Middle frontal gyrus (tissue), 1 donor: ENCODE data around the gene KIF27.
"Not testable (repeated sequence)": the region's sequence is repeated elsewhere in the genome, so short reads cannot be mapped to it uniquely, and the experiment has no call there.

Experiments used
- DNase-seq: peaks from one replicate; pipeline ENCODE4 v3.0.0-alpha.2; 2015; ENCODE audit warnings: low spot score; ENCODE audit errors: extremely low spot score

The KIF27 gene

GRCh38 chr9:83920927-83921707, at the start of gene KIF27:
TSS of gene KIF27 (minus strand) at chr9:83921432. CDS start at chr9:83915591, 5,841 bp downstream.
- DNase-seq: peak; percentile 96

DNA sequence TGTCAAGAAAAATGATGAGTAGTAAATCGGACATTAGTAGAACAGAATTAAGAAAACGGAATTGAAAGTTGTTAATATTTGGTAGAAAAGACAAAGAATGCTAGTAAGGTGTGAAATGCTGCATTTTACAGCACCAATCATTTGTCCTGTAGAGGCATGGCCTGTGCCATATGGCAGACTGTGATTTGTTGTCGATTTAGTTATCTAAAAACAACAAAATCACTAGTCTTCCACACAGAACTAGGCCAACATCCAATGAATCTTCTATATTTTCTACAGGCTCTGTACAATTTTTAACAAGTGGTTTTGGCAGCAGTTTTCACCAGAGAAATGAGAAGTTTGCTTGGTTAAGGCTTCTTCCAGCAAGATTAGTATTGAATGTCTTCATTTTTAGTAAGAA, 48.4 kb upstream of the KIF27 start:
- DNase-seq: no peak

- DNase-seq: no peak
Observed at GRCh38 chr9:83967073-83967472, 45.8 kb upstream of the KIF27 start.

DNA sequence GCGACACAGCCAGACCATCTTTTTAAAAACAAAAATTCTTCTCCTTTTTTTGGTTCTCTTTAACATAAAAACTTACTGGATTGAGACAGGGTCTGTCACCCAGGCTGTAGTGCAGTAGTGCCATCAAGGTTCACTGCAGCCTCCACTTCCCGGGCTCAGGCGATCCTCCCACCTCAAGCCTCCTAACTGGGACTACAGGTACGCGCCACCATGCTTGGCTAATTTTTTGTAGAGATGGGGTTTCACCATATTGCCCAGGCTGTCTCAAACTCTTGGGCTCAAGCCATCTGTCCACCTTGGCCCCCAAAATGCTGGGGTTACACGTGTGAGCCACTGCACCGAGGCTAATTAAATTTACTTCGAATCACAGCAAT, 45.0 kb upstream of the KIF27 start:
- DNase-seq: no peak

- DNase-seq: no peak
Observed at GRCh38 chr9:83965350-83966208, 44.3 kb upstream of the KIF27 start.

GRCh38 chr9:83964973-83965349, 43.7 kb upstream of the KIF27 start:
- DNase-seq: no peak

DNA sequence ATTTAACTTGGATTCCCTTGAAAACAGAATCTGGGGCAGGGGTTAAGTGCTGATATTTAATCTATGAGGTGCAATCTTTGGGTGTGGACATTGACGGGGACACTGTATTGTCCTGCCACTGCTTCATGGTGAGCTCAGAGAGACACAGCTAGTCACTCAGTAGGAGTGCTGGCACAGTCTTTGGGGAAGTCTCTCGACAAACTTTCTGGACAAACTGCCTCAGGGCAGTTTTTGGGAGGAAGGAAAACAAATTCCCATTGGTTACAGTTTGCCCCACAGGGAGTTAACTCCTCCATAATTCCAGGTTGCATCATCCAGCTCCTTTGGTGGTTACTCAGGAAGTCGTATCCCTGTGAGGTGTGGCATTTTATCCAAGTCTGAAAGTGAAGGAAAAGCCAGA, 40.9 kb upstream of the KIF27 start:
- no peak for DNase-seq

- DNase-seq: no peak
Observed at GRCh38 chr9:83960991-83961390, 39.8 kb upstream of the KIF27 start.

DNA sequence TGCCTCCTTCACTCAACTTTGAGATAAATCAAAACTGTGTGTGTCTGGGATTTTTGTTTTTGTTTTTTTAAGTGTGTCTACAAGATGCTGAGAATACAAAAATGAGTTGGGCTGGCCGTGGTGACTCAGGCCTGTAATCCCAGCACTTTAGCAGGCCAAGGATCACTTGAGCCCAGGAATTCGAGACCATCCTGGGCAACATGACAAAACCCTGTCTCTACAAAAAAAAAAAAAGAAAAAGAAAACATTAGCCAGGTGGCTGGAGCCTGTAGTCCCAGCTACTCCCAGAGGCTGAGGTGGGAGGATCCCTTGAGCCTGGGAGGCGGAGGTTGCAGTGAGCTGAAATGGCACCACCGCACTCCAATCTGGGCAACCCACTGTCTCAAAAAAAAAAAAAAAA, 37.8 kb upstream of the KIF27 start:
- no peak for DNase-seq

DNA sequence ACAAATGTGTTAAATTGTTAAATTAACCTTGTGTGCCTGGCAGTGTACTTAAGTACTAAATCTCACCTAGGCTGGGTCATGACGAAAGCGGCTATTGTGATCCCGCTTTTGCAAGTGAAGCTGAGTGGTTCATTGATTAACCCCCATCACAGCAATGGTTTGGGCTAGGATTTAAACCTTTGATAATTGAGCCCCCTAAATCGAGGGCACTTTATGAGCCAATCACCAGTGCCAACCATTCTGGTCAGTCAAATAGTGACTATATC, 35.9 kb upstream of the KIF27 start:
- DNase-seq: no peak

- peak; percentile 46 for DNase-seq
Observed at GRCh38 chr9:83956436-83957247, 35.4 kb upstream of the KIF27 start.

- DNase-seq: no peak
Observed at GRCh38 chr9:83956086-83956435, 34.8 kb upstream of the KIF27 start.

GRCh38 chr9:83948096-83948495, 26.9 kb upstream of the KIF27 start:
- DNase-seq: not testable (repeated sequence)

GRCh38 chr9:83940590-83941303, 19.5 kb upstream of the KIF27 start:
- no peak for DNase-seq

DNA sequence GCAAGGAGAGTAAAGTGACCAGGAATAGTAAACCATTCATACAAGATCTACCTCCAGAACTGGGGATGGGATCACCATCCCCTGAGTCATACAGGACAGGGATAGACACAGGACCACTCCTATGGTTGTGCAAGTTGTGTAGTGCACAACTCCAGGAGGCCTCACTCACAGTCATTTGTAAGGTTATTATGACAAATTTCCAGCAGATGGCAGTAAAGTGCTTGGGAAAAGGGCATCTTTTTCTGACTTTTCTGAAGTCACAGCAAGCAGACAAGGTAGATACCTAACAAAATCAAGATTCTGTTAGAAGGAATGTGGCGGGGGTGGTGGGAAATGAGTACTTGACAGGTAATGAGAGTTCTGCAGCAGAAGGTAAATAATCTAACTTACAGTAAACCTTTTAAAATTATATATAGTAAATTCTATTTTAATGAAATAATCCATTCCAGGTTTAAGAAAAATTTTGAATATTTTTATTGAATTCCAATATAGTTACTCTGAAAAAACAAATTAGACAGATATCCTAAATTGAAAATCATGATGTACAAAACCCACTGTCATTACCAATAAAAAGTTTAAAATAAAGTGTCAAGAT, 16.7 kb upstream of the KIF27 start:
- DNase-seq: peak; percentile 70

DNA sequence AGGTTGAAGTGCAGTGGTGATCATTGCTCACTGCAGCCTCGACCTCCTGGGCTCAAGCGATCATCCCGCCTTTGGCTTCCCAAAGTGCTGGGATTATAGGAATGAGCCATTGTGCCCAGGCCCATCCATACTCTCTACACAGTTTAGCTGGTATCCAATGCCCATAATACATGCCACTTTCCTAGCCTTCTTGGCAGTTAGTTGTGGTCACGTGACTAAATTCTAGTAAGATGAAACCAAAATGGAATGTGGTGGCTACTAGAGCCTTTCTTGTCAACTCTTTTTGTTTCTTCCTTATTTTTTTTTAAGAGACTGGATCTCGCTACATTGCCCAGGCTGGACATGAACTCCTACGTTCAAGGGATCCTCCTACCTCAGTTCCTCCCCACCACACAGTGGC, 15.3 kb upstream of the KIF27 start:
- DNase-seq: no peak

DNA sequence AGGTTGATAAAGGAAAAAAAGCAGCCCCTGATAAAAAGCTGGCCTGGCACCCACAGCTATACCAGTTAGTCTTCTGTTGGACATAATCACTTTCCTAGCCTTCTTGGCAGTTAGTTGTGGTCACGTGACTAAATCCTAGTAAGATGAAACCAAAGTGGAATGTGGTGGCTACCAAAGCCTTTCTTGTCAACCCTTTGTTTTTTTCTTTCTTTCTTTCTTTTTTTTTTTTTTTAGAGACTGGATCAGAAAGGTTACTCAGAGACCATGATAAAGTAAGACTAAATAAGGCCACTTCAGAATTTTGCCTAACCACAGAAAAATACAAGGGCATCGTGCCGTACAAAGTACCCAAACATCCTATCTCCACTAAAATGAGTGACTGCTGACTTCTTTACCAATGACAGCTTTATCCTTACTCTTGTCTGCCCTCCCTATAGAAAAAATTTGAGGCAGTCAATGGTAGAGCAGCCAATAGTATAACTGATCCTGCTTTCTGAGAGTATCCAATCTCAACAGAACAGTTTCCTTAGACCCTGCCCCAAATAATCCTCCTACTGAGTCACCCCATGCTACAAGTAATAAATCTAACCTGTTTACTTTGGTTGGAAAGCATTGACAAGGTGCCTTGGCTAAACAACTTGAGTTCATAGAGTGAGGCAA, 14.2 kb upstream of the KIF27 start:
- DNase-seq: no peak

DNA sequence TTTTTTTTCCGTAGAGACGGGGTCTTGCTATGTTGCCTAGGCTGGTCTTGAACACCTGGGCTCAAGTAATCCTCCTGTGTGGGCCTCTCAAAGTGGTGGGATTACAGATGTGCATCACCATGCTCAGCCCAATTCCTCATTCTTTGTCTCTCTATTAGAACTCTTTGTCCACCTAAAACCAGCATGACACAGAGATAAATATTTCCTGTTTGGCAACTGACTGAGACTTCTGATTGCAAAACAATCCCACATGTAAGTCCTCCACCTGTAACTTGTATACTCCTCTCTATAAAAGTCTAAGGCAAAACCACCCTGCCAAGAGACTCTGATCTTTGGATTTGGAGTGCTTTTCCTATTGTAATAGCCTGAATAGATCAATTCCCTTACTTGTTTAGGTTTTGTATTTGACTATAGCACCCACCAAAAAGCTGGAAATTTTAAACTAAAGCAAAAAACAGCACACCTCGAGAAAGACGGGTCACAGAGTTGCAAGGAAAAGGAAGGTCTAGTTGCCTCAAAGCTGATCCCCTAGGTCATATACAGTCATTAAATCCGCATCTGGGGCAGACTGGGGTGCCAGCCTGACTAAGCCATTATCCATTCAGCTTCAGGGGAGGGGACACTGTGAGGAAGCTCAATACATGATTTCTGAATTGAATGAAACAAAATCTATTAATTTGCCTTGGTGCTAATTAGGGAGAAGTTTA, 13.5 kb upstream of the KIF27 start:
- DNase-seq: no peak

DNA sequence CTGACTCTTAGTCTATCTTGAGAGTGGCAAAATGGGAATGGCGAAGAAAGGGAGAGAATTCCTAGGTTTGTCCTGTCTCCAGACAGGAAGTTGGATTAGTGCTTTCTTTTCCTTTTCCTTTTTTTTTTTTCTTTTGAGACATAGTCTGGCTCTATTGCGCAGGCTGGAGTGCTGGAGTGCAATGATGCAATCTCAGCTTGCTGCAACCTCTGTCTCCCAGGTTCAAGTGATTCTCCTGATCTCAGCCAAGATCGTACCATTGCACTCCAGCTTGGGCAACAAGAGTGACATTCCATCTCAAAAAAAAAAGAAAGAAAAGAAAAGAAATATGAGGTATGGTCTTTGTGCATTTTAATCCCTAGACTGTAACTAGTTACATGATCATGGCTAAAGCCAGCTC, 12.6 kb upstream of the KIF27 start:
- no peak for DNase-seq

GRCh38 chr9:83932851-83933250, 11.6 kb upstream of the KIF27 start:
- DNase-seq: no peak
